Mesendoderm (in vitro differentiated cells): ENCODE measurements around the gene GAL3ST2.

Experiments used
- DNase-seq: peaks from one replicate; pipeline ENCODE4 v3.0.0; 2013
- H2AK5ac ChIP-seq: 2 replicates; pipeline ENCODE4 v1.6.1; 2013; ENCODE audit warnings: low read length, inconsistent platforms
- H2BK120ac ChIP-seq: 2 replicates; pipeline ENCODE4 v1.6.1; 2013; ENCODE audit warnings: low read depth, mild to moderate bottlenecking, low read length, moderate library complexity, mixed read lengths
- H2BK15ac ChIP-seq: replicated peaks from 2 replicates; pipeline ENCODE4 v1.6.1; 2013; ENCODE audit warnings: low read depth, mild to moderate bottlenecking, moderate library complexity
- H2BK5ac ChIP-seq: 2 replicates; pipeline ENCODE4 v1.6.1; 2013; ENCODE audit warnings: low read length, inconsistent platforms
- H3K18ac ChIP-seq: 2 replicates; pipeline ENCODE4 v1.6.1; 2013; ENCODE audit warnings: mild to moderate bottlenecking, low read length, mixed read lengths
- H3K23ac ChIP-seq: one replicate; pipeline ENCODE4 v1.6.1; 2013; ENCODE audit warnings: low read length
- H3K27ac ChIP-seq: 2 replicates; pipeline ENCODE4 v1.5.1; 2013; ENCODE audit warnings: low read depth, mild to moderate bottlenecking, inconsistent platforms, low read length, moderate library complexity
- H3K27me3 ChIP-seq: 2 replicates; pipeline ENCODE4 v1.6.1; 2013; ENCODE audit warnings: low read length, control low read depth, mild to moderate bottlenecking, inconsistent platforms; ENCODE audit not compliant: insufficient read depth, poor library complexity
- H3K36me3 ChIP-seq: 2 replicates; pipeline ENCODE4 v1.6.1; 2013; ENCODE audit warnings: low read length, inconsistent platforms; ENCODE audit not compliant: control insufficient read depth, insufficient read depth
- H3K4ac ChIP-seq: one replicate; pipeline ENCODE4 v1.6.1; 2013; ENCODE audit warnings: low read depth, mild to moderate bottlenecking, low read length, moderate library complexity
- H3K4me1 ChIP-seq: 2 replicates; pipeline ENCODE4 v1.6.1; 2013; ENCODE audit warnings: low read depth, low read length, inconsistent platforms; ENCODE audit not compliant: control insufficient read depth
- H3K4me2 ChIP-seq: 2 replicates; pipeline ENCODE4 v1.6.1; 2013; ENCODE audit warnings: low read length
- H3K4me3 ChIP-seq: 2 replicates; pipeline ENCODE4 v1.5.1; 2013; ENCODE audit warnings: mild to moderate bottlenecking, low read length
- H3K56ac ChIP-seq: one replicate; pipeline ENCODE4 v1.6.1; 2013; ENCODE audit warnings: low read length
- H3K79me1 ChIP-seq: 2 replicates; pipeline ENCODE4 v1.6.1; 2013; ENCODE audit warnings: low read length, inconsistent platforms
- H3K79me2 ChIP-seq: 2 replicates; pipeline ENCODE4 v1.6.1; 2013; ENCODE audit warnings: mild to moderate bottlenecking, low read length; ENCODE audit not compliant: control insufficient read depth, insufficient read depth
- H3K9ac ChIP-seq: 2 replicates; pipeline ENCODE4 v1.6.1; 2013; ENCODE audit warnings: low read length, inconsistent platforms
- H4K5ac ChIP-seq: one replicate; pipeline ENCODE4 v1.6.1; 2013; ENCODE audit warnings: low read length
- H4K8ac ChIP-seq: one replicate; pipeline ENCODE4 v1.6.1; 2013; ENCODE audit warnings: low read depth, mild to moderate bottlenecking, control low read depth, low read length, moderate library complexity
- WGBS: extraction: QIAGEN DNeasy Blood & Tissue Kit; methylation state at CpG from one replicate; pipeline ENCODE4 v1.1.7; 2013; ENCODE audit warnings: low lambda C conversion rate, missing lambda C conversion rate; ENCODE audit not compliant: insufficient coverage; ENCODE audit errors: extremely low coverage; 5-methylcytosine and 5-hydroxymethylcytosine counted together

GAL3ST2 gene

GRCh38 chr2:241750076-241750840, 26.4 kb upstream of the GAL3ST2 start:
- H3K36me3 ChIP-seq, result no peaks in the 10 kb centered on the region
- DNase-seq, result no peak
- H4K8ac ChIP-seq, result no peak overlapping the region

GRCh38 chr2:241751152-241751551, 25.5 kb upstream of the GAL3ST2 start:
- H2BK5ac ChIP-seq, result no peak overlapping the region
- H3K36me3 ChIP-seq, result no peaks in the 10 kb centered on the region
- no peak for DNase-seq
- no peak overlapping the region for H3K18ac ChIP-seq
- no peak overlapping the region for H4K5ac ChIP-seq
- H3K27me3 ChIP-seq, result no peaks in the 10 kb centered on the region
- H3K4me1 ChIP-seq, result no peaks in the 10 kb centered on the region
- H2AK5ac ChIP-seq, result no peak overlapping the region
- H3K79me1 ChIP-seq, result no peaks in the 10 kb centered on the region
- no peak overlapping the region for H3K4ac ChIP-seq
- no peak overlapping the region for H3K4me2 ChIP-seq
- H3K79me2 ChIP-seq, result no peaks in the 10 kb centered on the region
- H3K27ac ChIP-seq, result no peak overlapping the region
- WGBS, result no CpG with 5 or more reads among the region's 15 CpGs
- H3K56ac ChIP-seq, result no peak overlapping the region
- no peak overlapping the region for H3K23ac ChIP-seq
- H4K8ac ChIP-seq, result no peak overlapping the region
- no peak overlapping the region for H2BK120ac ChIP-seq
- no peak overlapping the region for H3K4me3 ChIP-seq
- no peak overlapping the region for H3K9ac ChIP-seq
- H2BK15ac ChIP-seq, result no peak overlapping the region

More at GRCh38 chr2:241750076-241750840, 26.4 kb upstream of the GAL3ST2 start:
- H3K9ac ChIP-seq, result no peak overlapping the region
- H3K4me1 ChIP-seq, result no peaks in the 10 kb centered on the region
- H3K27me3 ChIP-seq, result no peaks in the 10 kb centered on the region
- H3K18ac ChIP-seq, result no peak overlapping the region
- no peak overlapping the region for H2BK120ac ChIP-seq
- H3K4ac ChIP-seq, result no peak overlapping the region
- no peak overlapping the region for H3K56ac ChIP-seq
- no peak overlapping the region for H3K4me3 ChIP-seq
- H2AK5ac ChIP-seq, result no peak overlapping the region
- H3K79me2 ChIP-seq, result no peaks in the 10 kb centered on the region
- no peak overlapping the region for H3K27ac ChIP-seq
- no peak overlapping the region for H2BK5ac ChIP-seq
- no peak overlapping the region for H3K4me2 ChIP-seq
- no peak overlapping the region for H2BK15ac ChIP-seq
- H4K5ac ChIP-seq, result no peak overlapping the region
- no peaks in the 10 kb centered on the region for H3K79me1 ChIP-seq
- no peak overlapping the region for H3K23ac ChIP-seq
- no CpG with 5 or more reads among the region's 22 CpGs for WGBS

DNA sequence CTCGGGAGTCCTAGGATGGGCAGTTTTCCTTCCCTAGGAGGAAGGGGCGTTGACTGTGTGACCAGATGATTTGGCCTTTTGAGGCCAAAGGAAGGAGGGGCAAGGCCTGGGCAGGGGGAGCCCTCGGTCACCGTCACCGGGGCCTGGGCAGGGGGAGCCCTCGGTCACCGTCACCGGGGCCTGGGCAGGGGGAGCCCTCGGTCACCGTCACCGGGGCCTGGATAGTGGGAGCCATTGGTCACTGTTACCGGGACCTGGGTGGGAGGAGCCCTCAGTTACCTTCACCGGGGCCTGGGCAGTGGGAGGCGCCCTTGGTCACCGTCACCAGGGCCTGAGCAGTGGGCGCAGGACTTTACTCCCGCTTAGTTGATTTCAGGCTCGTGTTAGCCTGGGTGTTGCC, 24.8 kb upstream of the GAL3ST2 start:
- no peak overlapping the region for H2BK120ac ChIP-seq
- no peak overlapping the region for H2BK5ac ChIP-seq
- no peak overlapping the region for H3K27ac ChIP-seq
- no peaks in the 10 kb centered on the region for H3K27me3 ChIP-seq
- no peak overlapping the region for H3K4me3 ChIP-seq
- H2AK5ac ChIP-seq, result no peak overlapping the region
- H3K9ac ChIP-seq, result no peak overlapping the region
- no peak overlapping the region for H4K8ac ChIP-seq
- no peak overlapping the region for H2BK15ac ChIP-seq
- no CpG with 5 or more reads among the region's 18 CpGs for WGBS
- H3K4ac ChIP-seq, result no peak overlapping the region
- no peaks in the 10 kb centered on the region for H3K79me2 ChIP-seq
- no peaks in the 10 kb centered on the region for H3K4me1 ChIP-seq
- DNase-seq, result no peak
- no peak overlapping the region for H3K4me2 ChIP-seq
- no peaks in the 10 kb centered on the region for H3K79me1 ChIP-seq
- H3K23ac ChIP-seq, result no peak overlapping the region
- H4K5ac ChIP-seq, result no peak overlapping the region
- no peak overlapping the region for H3K18ac ChIP-seq
- H3K56ac ChIP-seq, result no peak overlapping the region
- no peaks in the 10 kb centered on the region for H3K36me3 ChIP-seq

DNA sequence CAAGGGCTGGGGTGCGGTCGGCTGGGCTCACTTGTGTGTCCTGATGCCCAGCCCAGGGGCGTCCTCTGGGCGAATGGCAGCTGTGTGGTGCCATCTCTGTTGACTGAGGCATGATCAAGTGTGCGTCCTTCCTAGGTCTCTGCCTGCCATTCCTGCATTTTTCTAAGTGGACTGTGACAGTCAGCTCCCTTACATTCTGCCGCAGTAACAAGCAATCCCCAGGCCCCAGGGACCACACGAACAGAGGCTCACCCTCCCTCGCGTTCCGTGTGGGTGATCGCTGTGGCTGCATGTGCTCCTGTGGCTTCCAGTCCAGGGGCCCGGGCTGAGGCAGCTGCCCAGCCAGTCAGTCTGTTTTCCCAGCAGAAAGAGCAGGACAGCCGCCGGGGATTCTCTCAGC, 24.4 kb upstream of the GAL3ST2 start:
- Histone ChIP-seq H3K4ac (no peak overlapping the region), H2BK15ac (no peak overlapping the region), H3K4me3 (no peak overlapping the region)

GRCh38 chr2:241752689-241753276, 23.8 kb upstream of the GAL3ST2 start:
- no peak overlapping the region for H2BK15ac ChIP-seq
- DNase-seq, result no peak
- no peak overlapping the region for H2BK5ac ChIP-seq
- no peak overlapping the region for H3K23ac ChIP-seq
- H4K8ac ChIP-seq, result no peak overlapping the region
- H3K9ac ChIP-seq, result no peak overlapping the region
- no peak overlapping the region for H2AK5ac ChIP-seq
- no peaks in the 10 kb centered on the region for H3K36me3 ChIP-seq
- H3K79me1 ChIP-seq, result no peaks in the 10 kb centered on the region
- no peak overlapping the region for H4K5ac ChIP-seq
- no peaks in the 10 kb centered on the region for H3K27me3 ChIP-seq
- no peaks in the 10 kb centered on the region for H3K79me2 ChIP-seq
- H3K4me2 ChIP-seq, result no peak overlapping the region
- H3K27ac ChIP-seq, result no peak overlapping the region
- H3K4ac ChIP-seq, result no peak overlapping the region
- no CpG with 5 or more reads among the region's 21 CpGs for WGBS
- H3K4me1 ChIP-seq, result no peaks in the 10 kb centered on the region
- H3K4me3 ChIP-seq, result no peak overlapping the region
- H3K18ac ChIP-seq, result no peak overlapping the region
- no peak overlapping the region for H3K56ac ChIP-seq
- no peak overlapping the region for H2BK120ac ChIP-seq

More for the DNA sequence above, 24.4 kb upstream of the GAL3ST2 start:
- Histone ChIP-seq H3K36me3 (no peaks in the 10 kb centered on the region), H3K79me2 (no peaks in the 10 kb centered on the region), H3K27ac (no peak overlapping the region), H4K5ac (no peak overlapping the region), H2AK5ac (no peak overlapping the region), H3K4me2 (no peak overlapping the region), H3K56ac (no peak overlapping the region), H3K23ac (no peak overlapping the region), H3K27me3 (no peaks in the 10 kb centered on the region), H2BK120ac (no peak overlapping the region), H2BK5ac (no peak overlapping the region), H3K4me1 (no peaks in the 10 kb centered on the region), H4K8ac (no peak overlapping the region), H3K79me1 (no peaks in the 10 kb centered on the region), H3K18ac (no peak overlapping the region), H3K9ac (no peak overlapping the region)
- DNase-seq, result no peak
- no CpG with 5 or more reads among the region's 14 CpGs for WGBS
